H9 (cell line): ENCODE data around the gene ICAM2. TPM values are rescaled to one million over a fixed set of nuclear protein-coding genes. Genes with fewer than 3 reads are reported as not detected.

Experiments
- DNase-seq: peaks from one replicate; pipeline ENCODE4 v3.0.0-alpha.2; 2017
- H2AFZ ChIP-seq: one replicate; pipeline ENCODE4 v1.6.1; 2013; ENCODE audit warnings: mild to moderate bottlenecking, low read length, control low read depth, moderate library complexity
- H2AK5ac ChIP-seq: 2 replicates; pipeline ENCODE4 v1.6.1; 2013; ENCODE audit warnings: low read length, control low read depth, mixed read lengths; ENCODE audit not compliant: insufficient read length
- H2BK120ac ChIP-seq: one replicate; pipeline ENCODE4 v1.6.1; 2013; ENCODE audit warnings: low read depth, mild to moderate bottlenecking, low read length, control low read depth, inconsistent platforms; ENCODE audit not compliant: poor library complexity, severe bottlenecking
- H2BK12ac ChIP-seq: 2 replicates; pipeline ENCODE4 v1.6.1; 2013; ENCODE audit warnings: low read length, control low read depth, mixed read lengths, low read depth; ENCODE audit not compliant: insufficient read length
- H2BK15ac ChIP-seq: 2 replicates; pipeline ENCODE4 v1.6.1; 2013; ENCODE audit warnings: low read depth, low read length, control low read depth
- H2BK20ac ChIP-seq: one replicate; pipeline ENCODE4 v1.6.1; 2013; ENCODE audit warnings: low read depth, mild to moderate bottlenecking, low read length, control low read depth, inconsistent platforms; ENCODE audit not compliant: poor library complexity, severe bottlenecking
- H2BK5ac ChIP-seq: 2 replicates; pipeline ENCODE4 v1.6.1; 2013; ENCODE audit warnings: low read length, control low read depth, mixed read lengths; ENCODE audit not compliant: insufficient read length
- H3K14ac ChIP-seq: 2 replicates; pipeline ENCODE4 v1.6.1; 2013; ENCODE audit warnings: low read length, control low read depth; ENCODE audit not compliant: insufficient read depth
- H3K18ac ChIP-seq: 2 replicates; pipeline ENCODE4 v1.6.1; 2013; ENCODE audit warnings: low read depth, mild to moderate bottlenecking, mixed read lengths, low read length, control low read depth; ENCODE audit not compliant: insufficient read length
- H3K23ac ChIP-seq: 2 replicates; pipeline ENCODE4 v1.6.1; 2013; ENCODE audit warnings: low read length, control low read depth, mixed read lengths, low read depth; ENCODE audit not compliant: insufficient read length
- H3K23me2 ChIP-seq: 2 replicates; pipeline ENCODE4 v1.6.1; 2013; ENCODE audit warnings: low read depth, mild to moderate bottlenecking, mixed read lengths, low read length, control low read depth; ENCODE audit not compliant: insufficient read length, poor library complexity, severe bottlenecking
- H3K27ac ChIP-seq: 2 replicates; pipeline ENCODE4 v1.5.1; 2013; ENCODE audit warnings: low read length, control low read depth, mixed read lengths, low read depth; ENCODE audit not compliant: insufficient read length
- H3K27me3 ChIP-seq: 2 replicates; pipeline ENCODE4 v1.6.1; 2013; ENCODE audit warnings: low read length, control low read depth, inconsistent platforms; ENCODE audit not compliant: insufficient read depth
- H3K4ac ChIP-seq: 2 replicates; pipeline ENCODE4 v1.6.1; 2013; ENCODE audit warnings: low read depth, mild to moderate bottlenecking, control low read depth, inconsistent platforms, low read length, moderate library complexity
- H3K4me1 ChIP-seq: 2 replicates; pipeline ENCODE4 v1.6.1; 2013; ENCODE audit warnings: low read length, control low read depth, inconsistent platforms; ENCODE audit not compliant: insufficient read depth
- H3K4me2 ChIP-seq: 2 replicates; pipeline ENCODE4 v1.6.1; 2013; ENCODE audit warnings: low read length, control low read depth, mixed read lengths; ENCODE audit not compliant: insufficient read length, insufficient read depth
- H3K56ac ChIP-seq: 2 replicates; pipeline ENCODE4 v1.6.1; 2013; ENCODE audit warnings: low read depth, mild to moderate bottlenecking, mixed read lengths, low read length, control low read depth; ENCODE audit not compliant: insufficient read length
- H3K79me1 ChIP-seq: 2 replicates; pipeline ENCODE4 v1.6.1; 2013; ENCODE audit warnings: low read depth, mild to moderate bottlenecking, moderate library complexity, low read length, control low read depth, inconsistent platforms; ENCODE audit not compliant: insufficient read depth, poor library complexity, severe bottlenecking
- H3K79me2 ChIP-seq: 2 replicates; pipeline ENCODE4 v1.6.1; 2013; ENCODE audit warnings: low read length, control low read depth, inconsistent platforms; ENCODE audit not compliant: insufficient read depth
- H3K9ac ChIP-seq: 2 replicates; pipeline ENCODE4 v1.6.1; 2013; ENCODE audit warnings: low read length, control low read depth, mixed read lengths; ENCODE audit not compliant: insufficient read length; ENCODE audit errors: extremely low read depth
- H3K9me3 ChIP-seq: one replicate; pipeline ENCODE4 v1.6.1; 2013; ENCODE audit warnings: low read depth, low read length, inconsistent platforms; ENCODE audit not compliant: control insufficient read depth
- H3T11ph ChIP-seq: one replicate; pipeline ENCODE4 v1.6.1; 2013; ENCODE audit warnings: mild to moderate bottlenecking, low read length, control low read depth, inconsistent platforms
- H4K20me1 ChIP-seq: one replicate; pipeline ENCODE4 v1.6.1; 2013; ENCODE audit not compliant: control insufficient read depth, insufficient read length, insufficient read depth
- H4K5ac ChIP-seq: 2 replicates; pipeline ENCODE4 v1.6.1; 2013; ENCODE audit warnings: low read depth, mild to moderate bottlenecking, mixed read lengths, low read length, control low read depth; ENCODE audit not compliant: insufficient read length
- H4K8ac ChIP-seq: replicated peaks from 2 replicates; pipeline ENCODE4 v1.6.1; 2013; ENCODE audit warnings: low read length, control low read depth, mixed read lengths, low read depth; ENCODE audit not compliant: insufficient read length
- H4K91ac ChIP-seq: 2 replicates; pipeline ENCODE4 v1.6.1; 2013; ENCODE audit warnings: low read depth, mild to moderate bottlenecking, moderate library complexity, mixed read lengths, low read length, control low read depth; ENCODE audit not compliant: insufficient read length
- H3K27ac Mint-ChIP-seq, 3 experiments: 2 replicates in 2 of 3; 3 replicates in 1 of 3; pipeline ENCODE4 v1.8.0; 2020 to 2021; ENCODE audit warnings: mixed read lengths in 3 of 3, mild to moderate bottlenecking in 1 of 3, moderate library complexity in 1 of 3
- H3K27me3 Mint-ChIP-seq: 2 replicates; pipeline ENCODE4 v1.8.0; 2021; ENCODE audit warnings: low read depth, mild to moderate bottlenecking, moderate library complexity, mixed read lengths
- H3K36me3 Mint-ChIP-seq, 3 experiments: 2 replicates in 2 of 3; 3 replicates in 1 of 3; pipeline ENCODE4 v1.8.0; 2020 to 2021; ENCODE audit warnings: low read depth in 3 of 3, mixed read lengths in 3 of 3; ENCODE audit not compliant: insufficient read depth in 1 of 3
- H3K4me1 Mint-ChIP-seq, 2 experiments: 2 replicates each; pipeline ENCODE4 v1.8.0; 2020; ENCODE audit warnings: mixed read lengths in 2 of 2
- H3K4me3 Mint-ChIP-seq, 2 experiments: 2 replicates in 1 of 2; 3 replicates in 1 of 2; pipeline ENCODE4 v1.8.0; 2020 to 2021; ENCODE audit warnings: mild to moderate bottlenecking in 2 of 2, mixed read lengths in 2 of 2, moderate library complexity in 1 of 2
- H3K9me3 Mint-ChIP-seq, 2 experiments: 2 replicates in 1 of 2; 3 replicates in 1 of 2; pipeline ENCODE4 v1.8.0; 2020; ENCODE audit warnings: mild to moderate bottlenecking in 2 of 2, mixed read lengths in 2 of 2, moderate library complexity in 1 of 2
- WGBS: extraction: QIAGEN DNeasy Blood & Tissue Kit; methylation state at CpG from one replicate; pipeline ENCODE4 v1.1.7; 2013; ENCODE audit warnings: missing lambda C conversion rate, low lambda C conversion rate, mixed read lengths; ENCODE audit not compliant: insufficient read length; ENCODE audit errors: extremely low coverage; 5-methylcytosine and 5-hydroxymethylcytosine counted together
- total RNA-seq: library from RNA; stranded (reverse); gene quantifications from 2 replicates; pipeline ENCODE4 v1.2.1, GENCODE V29; 2021
- TF ChIP-seq, protein P1 (sequence below): fragments of 200-600 bp; sonication (generic); conservative IDR thresholded peaks from 3 replicates; pipeline ENCODE4 v1.8.0; 2021; ENCODE audit warnings: antibody characterized with exemption, mild to moderate bottlenecking

The ICAM2 gene
- total RNA-seq, 1 experiment from 2014 or later, result 0.28 TPM

DNA sequence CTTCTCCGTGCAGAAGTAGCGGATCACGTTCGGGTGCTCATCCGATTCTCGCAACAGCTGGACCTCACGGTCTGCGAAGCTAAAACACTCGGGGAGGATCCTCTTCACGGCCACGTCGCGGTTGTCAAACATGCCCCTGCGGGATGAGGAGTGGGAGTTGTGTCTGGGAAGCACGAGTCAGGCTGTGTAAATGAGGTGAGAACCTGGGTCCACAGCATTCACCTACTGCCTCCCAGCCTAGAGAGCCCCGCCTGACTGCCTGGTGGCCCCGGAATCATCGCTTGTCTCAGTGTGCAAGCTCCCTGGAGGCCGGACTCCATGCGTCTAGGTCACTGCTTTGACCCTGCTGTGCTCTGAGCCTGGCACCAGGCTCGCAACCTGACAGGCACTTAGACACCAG lies 33.9 kb upstream of the ICAM2 start:
- Mint-ChIP-seq H3K27ac (peak overlapping the region in 1 of 3 experiments; percentile 66; a peak in 2 of 7 replicates), H3K36me3 (peaks cover 0 to 16% (median 4%) of the 10 kb centered on the region in 3 experiments; a peak in 6 of 7 replicates), H3K27me3 (no peaks in the 10 kb centered on the region), H3K4me3 (no peak overlapping the region), H3K4me1 (peaks cover 14 to 19% of the 10 kb centered on the region in 2 experiments), H3K9me3 (no peaks in the 10 kb centered on the region)
- H2BK15ac ChIP-seq, result no peak overlapping the region
- no peak overlapping the region for H4K5ac ChIP-seq
- H3K79me1 ChIP-seq, result no peaks in the 10 kb centered on the region
- no peak overlapping the region for H3K14ac ChIP-seq
- H3K23me2 ChIP-seq, result no peaks in the 10 kb centered on the region
- no peaks in the 10 kb centered on the region for H3K9me3 ChIP-seq
- no peak overlapping the region for H2BK5ac ChIP-seq
- H4K8ac ChIP-seq, result no peak overlapping the region
- H3K9ac ChIP-seq, result no peak overlapping the region
- DNase-seq, result no peak
- peaks cover 6% of the 10 kb centered on the region; the same call in 1 of the 2 replicates for H3K4me1 ChIP-seq
- H3T11ph ChIP-seq, result no peak overlapping the region
- no peak overlapping the region for H2BK120ac ChIP-seq
- H3K56ac ChIP-seq, result no peak overlapping the region
- H3K27ac ChIP-seq, result no peak overlapping the region
- H4K91ac ChIP-seq, result no peak overlapping the region
- no peaks in the 10 kb centered on the region for H3K79me2 ChIP-seq
- H2AFZ ChIP-seq, result no peak overlapping the region
- no peak overlapping the region for H3K23ac ChIP-seq
- no peaks in the 10 kb centered on the region for H4K20me1 ChIP-seq
- H2AK5ac ChIP-seq, result no peak overlapping the region
- H3K18ac ChIP-seq, result no peak overlapping the region
- TF ChIP-seq, protein P1, sequence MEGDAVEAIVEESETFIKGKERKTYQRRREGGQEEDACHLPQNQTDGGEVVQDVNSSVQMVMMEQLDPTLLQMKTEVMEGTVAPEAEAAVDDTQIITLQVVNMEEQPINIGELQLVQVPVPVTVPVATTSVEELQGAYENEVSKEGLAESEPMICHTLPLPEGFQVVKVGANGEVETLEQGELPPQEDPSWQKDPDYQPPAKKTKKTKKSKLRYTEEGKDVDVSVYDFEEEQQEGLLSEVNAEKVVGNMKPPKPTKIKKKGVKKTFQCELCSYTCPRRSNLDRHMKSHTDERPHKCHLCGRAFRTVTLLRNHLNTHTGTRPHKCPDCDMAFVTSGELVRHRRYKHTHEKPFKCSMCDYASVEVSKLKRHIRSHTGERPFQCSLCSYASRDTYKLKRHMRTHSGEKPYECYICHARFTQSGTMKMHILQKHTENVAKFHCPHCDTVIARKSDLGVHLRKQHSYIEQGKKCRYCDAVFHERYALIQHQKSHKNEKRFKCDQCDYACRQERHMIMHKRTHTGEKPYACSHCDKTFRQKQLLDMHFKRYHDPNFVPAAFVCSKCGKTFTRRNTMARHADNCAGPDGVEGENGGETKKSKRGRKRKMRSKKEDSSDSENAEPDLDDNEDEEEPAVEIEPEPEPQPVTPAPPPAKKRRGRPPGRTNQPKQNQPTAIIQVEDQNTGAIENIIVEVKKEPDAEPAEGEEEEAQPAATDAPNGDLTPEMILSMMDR, result no peak
- WGBS, result no CpG with 5 or more reads among the region's 21 CpGs
- no peak overlapping the region for H3K4ac ChIP-seq
- H3K4me2 ChIP-seq, result no peak overlapping the region
- H2BK20ac ChIP-seq, result no peak overlapping the region
- H2BK12ac ChIP-seq, result no peak overlapping the region
- no peaks in the 10 kb centered on the region for H3K27me3 ChIP-seq
